Stromal cell of bone marrow (primary cell): ENCODE measurements around the gene GRIN1.
"Not testable (repeated sequence)": the region's sequence is repeated elsewhere in the genome, so short reads cannot be mapped to it uniquely, and the experiment has no call there.

ENCODE experiments used
- DNase-seq: peaks from one replicate; pipeline ENCODE4 v3.0.0-alpha.2; 2012; ENCODE audit warnings: low read depth

GRIN1 gene

GRCh38 chr9:137128862-137129455 is 10.0 kb upstream of the GRIN1 start:
- DNase-seq, result no peak

DNA sequence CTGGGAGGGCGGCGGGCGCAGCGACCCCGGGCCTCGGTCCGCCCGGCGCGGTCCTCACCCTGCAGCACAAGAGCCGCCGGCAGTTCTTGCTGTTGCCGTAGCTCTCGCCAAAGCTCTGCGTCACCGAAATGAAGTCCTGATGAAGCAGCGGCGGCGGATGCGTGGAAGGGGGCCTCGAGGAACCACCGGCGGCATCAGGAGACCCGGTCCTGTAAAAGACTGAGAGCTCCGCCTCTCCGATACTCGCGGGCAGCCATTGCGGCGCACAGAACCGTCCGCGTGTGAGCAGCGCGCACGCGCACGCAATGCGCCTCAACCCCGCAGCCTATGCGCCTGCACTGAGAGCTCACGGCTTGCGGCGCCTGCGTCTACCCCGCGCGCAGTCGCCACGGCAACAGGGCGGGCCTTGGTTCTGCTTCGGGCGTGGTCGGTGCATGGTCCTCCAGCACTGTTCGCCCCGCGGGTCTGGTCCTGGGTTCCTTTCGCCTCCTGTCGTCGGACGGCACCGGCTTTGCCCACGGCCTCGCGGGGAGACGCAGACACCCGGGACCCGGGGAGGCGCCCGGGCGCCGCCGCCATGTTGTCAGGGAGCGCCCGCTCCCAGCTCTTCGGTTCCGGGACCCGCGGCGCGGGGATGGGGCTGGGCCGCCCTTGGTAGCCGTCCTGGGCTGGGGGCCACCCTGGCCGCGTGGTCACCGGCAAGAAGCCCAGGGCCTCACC is 9.3 kb upstream of the GRIN1 start:
- DNase-seq, result peak; percentile 82

DNA sequence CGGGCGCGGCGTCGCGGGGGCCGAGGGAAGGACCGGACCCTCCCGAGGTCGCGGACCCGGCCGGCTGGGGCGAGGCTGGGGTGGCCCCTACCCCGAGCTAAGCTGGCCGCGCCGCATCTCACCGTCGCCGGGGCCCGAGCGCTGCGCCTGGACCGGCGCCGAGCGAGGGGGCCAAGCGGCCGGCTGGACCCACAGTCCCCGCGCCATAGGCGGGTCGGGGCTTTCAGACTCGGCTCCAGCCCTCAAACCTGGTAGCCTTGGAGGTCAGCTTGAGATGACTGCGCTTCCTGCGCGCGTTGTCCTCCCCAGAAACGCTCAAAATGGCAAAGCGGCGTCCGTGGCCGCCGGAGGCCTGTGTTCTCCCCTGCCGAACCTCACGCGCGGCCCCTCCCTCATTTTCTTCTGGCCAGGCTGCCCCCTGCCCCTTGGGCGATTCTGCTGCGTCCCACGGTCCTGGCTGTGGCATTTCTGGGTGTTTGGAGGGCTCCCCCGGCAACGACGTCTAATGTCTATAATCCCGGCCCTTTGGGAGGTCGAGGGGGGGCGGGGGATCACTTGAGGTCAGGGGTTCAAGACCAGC is 8.7 kb upstream of the GRIN1 start:
- no peak for DNase-seq

- no peak for DNase-seq
These were observed 4.8 kb upstream of the GRIN1 start for GRCh38 chr9:137134191-137134590.

- not testable (repeated sequence) for DNase-seq
These were observed 3.8 kb upstream of the GRIN1 start for GRCh38 chr9:137135154-137135553.

- no peak for DNase-seq
These were observed 2.6 kb upstream of the GRIN1 start for GRCh38 chr9:137136261-137136880.

- no peak for DNase-seq
These were observed 1.9 kb upstream of the GRIN1 start for GRCh38 chr9:137136881-137137607.

DNA sequence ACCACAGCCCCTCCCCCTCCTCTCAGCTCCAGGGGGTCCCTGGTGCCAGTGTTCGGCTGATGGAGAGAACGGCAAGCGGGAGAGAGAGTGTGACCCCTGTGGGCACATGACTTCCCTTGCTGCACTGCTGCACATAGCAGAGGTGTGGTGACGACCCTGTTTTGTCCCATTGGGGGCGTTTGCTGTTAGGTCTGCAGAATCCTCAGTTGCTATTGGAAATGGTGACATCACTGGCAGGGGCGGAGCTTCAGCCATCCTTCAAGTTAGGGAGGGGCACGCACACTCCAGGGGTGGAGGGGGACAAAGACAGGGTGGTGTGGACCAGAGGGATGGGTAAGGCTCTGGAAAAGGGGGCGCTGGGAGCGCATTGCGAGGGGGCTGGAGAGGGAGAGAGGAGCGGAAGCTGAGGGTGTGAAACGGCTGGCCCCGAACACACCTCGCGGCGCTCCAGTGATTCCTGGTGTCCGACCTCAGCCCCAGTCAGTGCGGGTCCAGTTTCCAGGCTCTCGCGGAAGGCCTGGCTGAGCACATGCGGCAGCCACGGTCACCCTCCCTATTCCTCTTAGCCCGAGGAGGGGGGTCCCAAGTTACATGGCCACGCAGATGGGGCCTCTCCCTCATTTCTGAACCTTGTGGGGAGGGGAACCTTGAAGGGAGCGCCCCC is 764 bp upstream of the GRIN1 start:
- DNase-seq, result no peak

- DNase-seq, result no peak
These were observed 655 bp downstream of the GRIN1 start for GRCh38 chr9:137139468-137140150.

DNA sequence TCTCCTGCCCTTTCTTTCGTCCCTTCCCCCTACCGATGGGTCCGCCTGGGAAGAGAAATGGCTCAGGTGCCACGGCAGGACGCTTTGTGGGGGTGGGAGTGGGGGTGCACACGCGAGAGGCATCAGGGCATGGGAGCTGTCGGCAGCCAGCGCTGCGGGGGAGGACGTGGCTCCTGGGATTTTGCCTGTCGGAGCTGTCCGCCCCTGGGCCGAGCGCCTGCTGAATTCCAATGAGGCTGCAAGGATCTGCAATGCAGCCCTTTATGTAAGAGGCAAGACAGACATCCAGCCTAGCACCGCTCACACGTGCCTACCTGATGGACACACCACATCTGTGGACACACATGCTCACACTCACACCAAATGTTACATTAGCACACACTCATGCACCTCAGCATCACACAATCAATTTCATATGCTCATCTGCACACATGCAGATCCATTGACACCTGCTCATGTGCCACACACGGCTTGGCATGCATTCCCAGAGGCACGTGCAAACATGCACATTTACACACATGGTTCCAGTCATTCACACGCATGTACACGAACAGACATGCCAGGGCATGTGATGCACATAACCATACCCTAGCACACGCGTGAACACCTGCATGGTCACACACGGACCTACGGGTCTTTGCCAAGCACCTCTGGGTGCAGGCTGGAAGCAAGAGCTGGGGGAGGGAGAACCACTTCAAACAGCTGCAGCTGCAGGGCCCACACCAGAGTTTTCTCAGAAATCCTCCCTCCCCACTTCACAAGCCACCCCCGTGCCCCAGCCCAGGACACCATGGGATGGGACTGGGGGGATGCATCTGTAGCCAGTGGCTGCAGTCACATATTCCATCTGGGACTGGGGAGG is 1.4 kb downstream of the GRIN1 start:
- DNase-seq, result no peak

GRCh38 chr9:137141050-137141810 is 2.3 kb downstream of the GRIN1 start:
- DNase-seq, result no peak

GRCh38 chr9:137141976-137142936 is 3.3 kb downstream of the GRIN1 start:
- DNase-seq, result no peak

DNA sequence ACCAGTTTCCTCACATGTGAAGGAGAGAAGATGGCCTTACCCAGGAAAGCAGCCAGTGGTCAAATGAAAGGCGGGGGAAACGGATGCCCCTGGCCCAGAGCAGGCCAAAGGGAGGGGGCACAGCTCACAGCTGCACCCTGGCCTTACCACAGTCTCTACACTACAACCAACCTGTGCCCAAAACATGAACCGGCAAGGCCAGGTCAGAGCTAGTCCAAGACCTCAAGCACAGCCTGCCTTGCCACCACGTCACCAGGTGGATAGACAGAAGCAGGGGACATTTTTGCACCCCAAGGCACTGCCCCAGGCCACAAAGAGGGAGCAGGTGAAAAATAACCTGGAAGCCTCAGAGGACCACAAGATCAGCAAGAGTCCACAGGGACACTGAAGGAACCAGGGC is 4.5 kb downstream of the GRIN1 start:
- DNase-seq, result no peak

GRCh38 chr9:137145731-137146526 is 7.0 kb downstream of the GRIN1 start:
- DNase-seq, result no peak

- DNase-seq, result no peak
These were observed 7.6 kb downstream of the GRIN1 start for GRCh38 chr9:137146527-137146918.

- DNase-seq, result no peak
These were observed 8.3 kb downstream of the GRIN1 start for GRCh38 chr9:137147091-137147792.

DNA sequence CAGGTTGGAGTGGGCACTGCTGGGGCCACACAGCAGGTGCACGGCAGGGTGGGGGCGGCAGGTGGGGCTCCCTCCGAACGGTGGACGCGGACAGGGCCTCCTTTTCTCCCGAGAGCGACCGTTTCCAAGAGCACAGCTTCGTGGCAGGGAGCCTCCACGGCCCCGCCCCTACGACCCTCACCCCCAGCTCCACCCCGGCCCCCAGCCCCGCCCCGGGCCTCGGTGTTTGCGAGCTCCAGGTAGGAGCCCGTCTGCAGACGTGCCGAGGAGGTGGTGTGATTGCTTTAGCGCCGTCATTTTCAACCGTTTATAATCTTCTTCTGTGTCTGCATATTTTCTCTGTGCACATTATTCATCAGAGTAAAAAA is 8.8 kb downstream of the GRIN1 start:
- no peak for DNase-seq
